GM18499 (cell line): ENCODE results near the gene SUN1.
"Not testable (repeated sequence)": the region's sequence is repeated elsewhere in the genome, so short reads cannot be mapped to it uniquely, and the experiment has no call there.

Experiments
- ATAC-seq: cut with Tn5 transposase; IDR thresholded peaks from one replicate; pipeline ENCODE4 v1.9.1; 2021; ENCODE audit warnings: moderate number of reproducible peaks; ENCODE audit not compliant: insufficient read depth, unreplicated experiment

SUN1 gene

GRCh38 chr7:854118-854775 is 22.0 kb downstream of the SUN1 start:
- ATAC-seq: no peak

DNA sequence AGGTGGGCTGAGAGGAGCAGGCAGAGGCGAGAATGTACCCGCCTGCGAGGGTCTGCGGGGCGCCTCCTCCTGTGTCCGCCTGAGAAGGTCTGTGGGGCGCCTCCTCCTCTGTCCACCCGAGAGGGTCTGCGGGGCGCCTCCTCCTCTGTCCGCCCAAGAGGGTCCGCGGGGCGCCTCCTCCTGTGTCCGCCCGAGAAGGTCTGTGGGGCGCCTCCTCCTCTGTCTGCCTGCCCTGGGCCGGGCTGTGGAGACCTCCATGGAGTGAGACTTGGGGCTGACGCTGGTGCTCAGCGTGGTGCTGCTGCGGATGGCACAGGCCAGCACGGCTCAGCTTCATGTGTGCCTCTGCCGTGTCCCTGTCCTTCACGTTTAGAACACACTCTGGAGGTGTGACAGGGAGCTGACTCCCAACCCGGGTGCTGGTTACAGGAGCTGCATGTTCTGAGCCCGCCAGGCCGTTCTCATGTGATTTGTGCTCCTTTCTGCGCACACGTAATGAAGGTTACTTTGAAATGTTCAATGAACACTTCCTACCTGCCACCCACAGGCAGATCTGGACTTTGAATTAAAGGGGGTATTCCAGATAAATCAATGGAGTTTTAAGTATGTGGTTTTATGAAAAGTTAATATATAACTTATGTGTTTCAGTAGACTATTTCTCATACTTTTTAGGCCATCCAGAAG is 23.6 kb downstream of the SUN1 start:
- ATAC-seq: no peak

DNA sequence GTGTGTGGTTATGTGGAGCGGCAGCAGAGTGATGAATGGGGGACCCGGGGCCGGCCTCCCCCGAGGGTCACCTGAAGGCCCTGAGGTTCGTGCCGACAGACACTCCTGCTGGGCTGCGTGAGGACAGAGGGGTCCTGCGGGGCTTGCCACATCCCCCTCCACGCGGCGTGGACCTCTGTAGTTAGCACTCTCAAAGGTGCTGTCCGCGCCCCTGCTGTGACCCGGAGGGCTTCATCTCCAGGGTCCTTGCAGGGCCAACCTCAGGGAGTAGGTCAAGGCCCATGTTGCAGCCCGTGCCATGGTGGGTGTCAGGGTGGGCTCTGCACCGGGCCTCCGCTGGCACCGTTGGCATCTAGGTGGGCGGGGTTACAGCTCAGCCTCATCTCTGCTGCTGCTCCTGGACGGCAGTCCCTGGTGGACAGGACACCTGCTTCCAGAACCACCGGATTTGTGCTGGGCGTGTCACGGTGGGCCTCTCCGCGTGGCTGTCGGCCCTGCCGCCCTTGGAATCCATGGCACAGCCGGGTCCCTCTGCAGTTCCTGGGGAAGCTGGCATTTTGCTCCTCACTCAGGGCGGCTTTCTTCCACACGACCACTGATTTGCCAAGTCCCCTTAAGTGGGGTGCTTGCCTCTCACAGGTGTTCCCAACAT is 24.3 kb downstream of the SUN1 start:
- ATAC-seq: no peak

DNA sequence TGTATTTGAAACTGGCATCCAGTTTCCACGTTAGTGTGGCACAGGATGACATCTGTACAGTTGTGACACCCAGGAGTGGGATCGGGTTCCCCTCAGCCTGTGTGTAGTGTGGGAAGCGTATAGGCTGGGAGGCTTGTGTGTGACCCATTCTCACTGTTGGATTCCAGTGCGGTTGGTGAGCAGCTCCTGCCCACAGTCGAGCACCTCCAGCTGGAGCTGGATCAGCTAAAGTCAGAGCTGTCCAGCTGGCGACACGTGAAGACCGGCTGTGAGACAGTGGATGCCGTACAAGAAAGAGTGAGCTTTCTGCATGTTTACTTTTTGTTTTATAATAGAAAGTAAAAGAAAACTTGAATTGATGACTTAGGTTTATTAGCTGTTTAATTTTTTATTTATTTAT is 25.4 kb downstream of the SUN1 start:
- ATAC-seq: no peak

DNA sequence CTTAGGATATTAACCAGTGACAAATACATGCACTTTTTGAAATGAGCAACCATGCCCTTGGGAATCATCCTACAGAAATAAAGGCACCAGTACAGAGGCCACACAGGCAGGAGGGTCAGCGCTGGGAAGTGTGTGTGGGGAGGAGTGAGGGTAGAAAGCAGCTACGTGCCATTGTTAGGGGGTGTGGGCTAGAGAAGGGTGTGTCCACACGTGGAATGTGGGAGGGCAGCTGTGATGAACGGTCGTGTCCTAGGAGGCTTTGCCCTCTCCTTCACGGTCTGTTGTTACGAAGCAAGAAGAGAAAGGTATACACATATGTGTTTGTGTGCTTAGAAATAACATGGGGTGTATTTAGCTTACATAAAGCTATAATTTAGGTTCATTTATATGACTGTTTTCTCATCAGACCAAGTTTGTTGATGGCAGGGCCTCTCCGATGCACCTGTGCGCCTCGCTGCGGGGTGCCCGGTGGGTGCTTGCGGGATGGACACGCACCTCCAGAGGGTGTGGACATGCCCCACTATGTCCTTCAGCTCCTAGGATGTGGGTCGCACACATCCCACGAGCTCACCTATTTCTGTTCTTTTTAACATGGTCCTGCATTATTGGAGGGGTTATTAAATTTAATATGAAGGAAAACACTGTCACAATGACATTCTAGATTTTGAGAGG is 27.2 kb downstream of the SUN1 start:
- ATAC-seq: no peak

DNA sequence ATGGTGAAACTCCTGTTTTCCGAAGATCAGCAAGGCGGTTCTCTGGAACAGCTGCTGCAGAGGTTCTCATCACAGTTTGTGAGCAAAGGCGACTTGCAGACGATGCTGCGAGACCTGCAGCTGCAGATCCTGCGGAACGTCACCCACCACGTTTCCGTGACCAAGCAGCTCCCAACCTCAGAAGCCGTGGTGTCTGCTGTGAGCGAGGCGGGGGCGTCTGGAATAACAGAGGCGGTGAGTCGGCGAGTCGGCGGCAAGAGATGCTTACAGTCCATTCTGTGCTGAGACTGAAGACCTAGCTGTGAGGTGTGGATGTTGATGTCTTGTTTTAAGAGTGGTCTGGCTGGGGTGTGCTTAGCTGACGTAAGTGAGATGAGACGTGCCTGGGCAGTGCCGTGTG is 27.9 kb downstream of the SUN1 start:
- no peak for ATAC-seq

DNA sequence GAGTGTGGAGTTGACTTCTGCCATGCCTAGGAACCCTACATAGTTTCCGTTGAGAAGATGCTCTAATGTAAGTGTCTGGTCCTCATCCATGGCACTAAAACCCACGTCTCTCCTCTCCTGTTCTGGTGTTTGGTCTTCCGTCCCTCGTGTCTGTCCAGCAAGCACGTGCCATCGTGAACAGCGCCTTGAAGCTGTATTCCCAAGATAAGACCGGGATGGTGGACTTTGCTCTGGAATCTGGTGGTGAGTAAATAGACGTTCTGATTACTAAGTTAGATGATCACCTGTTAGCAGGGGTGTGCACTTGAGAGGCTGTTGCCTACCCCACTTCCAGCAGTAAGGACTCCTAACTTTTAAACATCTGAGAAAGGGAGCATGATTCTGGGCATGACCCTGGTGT is 28.9 kb downstream of the SUN1 start:
- no peak for ATAC-seq

DNA sequence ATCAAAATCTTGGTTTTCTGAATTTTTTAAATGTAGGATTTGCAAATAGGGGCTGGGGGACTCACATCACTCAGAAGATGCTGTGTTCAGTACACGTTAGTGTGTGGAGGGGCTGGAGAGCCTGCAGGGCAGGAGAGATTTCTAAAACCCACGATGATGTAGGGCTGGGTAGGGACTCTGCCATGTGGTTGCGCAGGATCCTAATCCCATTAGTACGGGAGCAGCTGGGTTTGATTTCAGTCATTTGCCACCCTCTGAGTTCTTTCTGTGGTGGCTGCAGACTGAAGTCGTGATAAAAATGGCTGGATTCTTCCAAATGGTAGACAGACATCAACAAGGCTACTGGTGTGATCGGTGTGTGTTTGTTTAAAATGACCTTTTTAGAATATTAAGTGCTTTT is 29.9 kb downstream of the SUN1 start:
- no peak for ATAC-seq

DNA sequence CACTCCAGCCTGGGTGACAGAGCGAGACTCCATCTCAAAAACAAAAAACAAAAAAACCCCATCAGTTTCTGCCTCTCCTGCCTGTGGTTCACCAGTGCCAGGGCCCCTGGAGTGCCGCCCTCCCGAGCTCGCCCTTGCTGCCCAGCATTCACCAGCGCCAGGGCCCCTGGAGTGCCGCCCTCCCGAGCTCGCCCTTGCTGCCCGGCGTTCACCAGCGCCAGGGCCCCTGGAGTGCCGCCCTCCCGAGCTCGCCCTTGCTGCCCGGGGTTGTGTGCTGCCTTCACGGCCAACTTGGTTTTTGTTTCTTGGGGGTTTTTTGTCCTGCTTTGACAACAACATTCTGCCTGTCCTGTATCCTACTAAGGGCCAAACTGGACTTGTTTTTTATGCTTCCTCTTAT is 30.8 kb downstream of the SUN1 start:
- no peak for ATAC-seq

DNA sequence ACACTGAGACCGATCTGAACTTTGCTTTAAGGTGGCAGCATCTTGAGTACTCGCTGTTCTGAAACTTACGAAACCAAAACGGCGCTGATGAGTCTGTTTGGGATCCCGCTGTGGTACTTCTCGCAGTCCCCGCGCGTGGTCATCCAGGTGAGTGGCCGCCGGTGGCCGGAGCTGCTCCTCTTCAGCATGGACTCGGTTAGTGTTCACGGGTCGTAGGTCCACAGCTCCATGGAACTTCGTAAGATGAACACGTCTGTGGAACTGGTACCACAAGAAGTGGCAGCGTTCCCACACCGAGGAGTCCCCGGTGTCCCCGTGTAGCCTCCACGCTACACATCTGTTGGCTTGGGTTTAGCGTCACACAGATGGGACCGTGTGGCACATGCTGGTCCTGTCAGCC is 33.6 kb downstream of the SUN1 start:
- ATAC-seq: no peak

DNA sequence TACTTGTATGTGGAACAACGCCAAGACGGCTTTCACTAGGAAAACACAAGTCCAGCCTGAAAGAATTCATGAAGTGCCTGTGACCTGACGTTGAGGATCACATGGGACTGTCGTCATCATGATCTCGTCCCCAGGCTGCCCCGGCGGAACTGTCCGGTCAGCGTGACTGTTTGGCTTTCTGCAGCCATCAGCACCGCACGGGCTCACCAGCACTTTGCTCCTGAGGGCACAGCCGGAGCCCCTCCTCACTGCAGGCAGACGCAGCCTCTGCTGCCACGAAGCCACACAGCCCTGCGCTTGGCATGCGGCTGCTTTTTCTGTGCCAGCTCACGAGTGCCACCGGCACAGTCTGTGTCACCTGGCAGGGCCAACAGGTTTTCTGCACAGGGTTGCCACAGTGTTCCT is 34.7 kb downstream of the SUN1 start:
- ATAC-seq: no peak

DNA sequence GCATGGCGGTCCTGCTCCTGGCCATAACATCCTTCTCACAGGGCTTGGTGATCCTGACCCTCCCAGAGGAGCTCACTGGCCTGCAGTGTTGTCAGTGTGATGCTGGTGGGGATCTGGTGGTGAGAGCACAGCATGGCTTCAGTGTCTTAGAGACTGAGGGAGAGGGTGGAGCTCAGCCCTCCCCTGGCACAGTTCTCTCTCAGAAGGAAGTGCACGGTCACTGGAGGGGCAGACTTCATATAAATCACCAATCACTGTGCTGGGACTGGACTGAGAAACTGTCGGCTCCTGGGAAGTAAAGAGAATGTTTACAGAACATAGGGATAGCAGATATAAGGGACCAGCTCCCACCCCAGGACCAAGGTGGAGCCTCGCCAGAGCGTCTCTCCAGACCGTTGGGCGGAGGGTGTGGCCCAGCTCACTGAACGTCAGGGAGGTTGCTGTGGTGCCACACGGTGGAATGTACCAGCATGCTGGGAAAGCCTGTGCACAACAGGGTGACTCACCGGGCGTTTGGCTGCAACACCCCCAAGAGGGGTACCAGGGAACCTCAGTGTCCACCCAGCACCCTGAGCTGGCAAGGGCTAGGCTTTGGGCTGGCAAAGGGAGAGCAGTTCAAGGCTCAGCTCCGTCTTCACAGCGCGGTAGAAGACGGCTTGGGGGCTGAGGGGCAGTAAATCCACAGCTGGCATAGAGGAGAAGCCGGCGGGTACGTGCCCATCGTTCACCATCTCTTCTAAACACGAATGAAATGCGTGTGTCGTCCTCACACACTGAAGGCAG is 35.3 kb downstream of the SUN1 start:
- no peak for ATAC-seq

- ATAC-seq: no peak
Measured at GRCh38 chr7:868189-868486, 35.9 kb downstream of the SUN1 start.

GRCh38 chr7:869348-869747 is 37.1 kb downstream of the SUN1 start:
- ATAC-seq: no peak

DNA sequence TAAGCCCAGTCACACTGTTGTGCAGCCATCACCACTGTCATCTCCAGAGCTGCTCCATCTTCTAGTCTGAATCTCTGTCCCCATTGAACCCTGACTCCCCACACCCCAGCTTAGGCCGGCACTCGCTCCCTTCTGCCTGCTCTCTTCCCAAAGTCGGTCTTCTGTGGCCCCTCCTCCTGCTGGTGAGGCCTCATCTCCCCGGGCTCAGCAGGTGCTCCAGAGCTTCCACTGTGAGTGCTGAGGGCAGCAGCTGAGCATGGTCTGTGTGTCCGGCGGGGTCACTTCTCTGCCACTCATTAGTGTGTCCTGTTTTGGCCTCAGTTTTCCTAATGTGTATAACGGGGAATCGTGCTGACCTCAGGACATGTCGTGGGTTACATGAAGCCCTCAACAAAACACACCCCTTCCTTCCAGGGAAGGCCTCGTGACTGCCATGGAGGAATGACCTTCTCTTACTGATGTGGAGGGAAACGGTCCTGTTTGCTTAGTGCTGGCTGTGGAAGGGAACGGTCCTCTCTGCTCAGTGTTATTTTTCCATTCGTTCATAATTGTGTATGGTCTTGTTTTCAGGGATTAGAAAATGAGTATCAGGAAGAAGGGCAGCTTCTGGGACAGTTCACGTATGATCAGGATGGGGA is 39.7 kb downstream of the SUN1 start:
- ATAC-seq: no peak

- ATAC-seq: not testable (repeated sequence)
Measured at GRCh38 chr7:872685-873084, 40.4 kb downstream of the SUN1 start.

- no peak for ATAC-seq
Measured at GRCh38 chr7:873367-874002, 41.2 kb downstream of the SUN1 start.

- no peak for ATAC-seq
Measured at GRCh38 chr7:874031-874749, 41.9 kb downstream of the SUN1 start.

DNA sequence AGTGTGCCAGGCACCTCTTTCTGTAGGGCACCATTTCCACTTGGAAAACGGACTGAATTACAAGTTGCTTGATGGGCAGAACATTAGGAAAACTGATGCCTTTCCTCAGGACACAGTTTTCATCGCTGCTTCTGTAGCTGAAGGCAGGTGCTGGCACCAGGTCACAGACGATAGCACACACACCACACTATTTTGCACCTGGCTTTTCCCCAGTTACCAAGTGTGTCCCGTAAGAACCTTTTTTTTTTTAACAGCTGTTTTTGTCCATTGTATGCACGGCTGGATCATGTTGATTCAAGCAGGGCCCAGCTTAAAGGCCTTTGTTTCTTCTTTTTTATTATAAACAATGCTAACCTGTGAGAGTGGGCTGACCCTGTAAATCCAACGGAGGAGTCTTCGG is 42.8 kb downstream of the SUN1 start:
- ATAC-seq: no peak
